DLD1 (cell line): ENCODE data around the gene AMER1.
"Not testable (repeated sequence)": the region's sequence is repeated elsewhere in the genome, so short reads cannot be mapped to it uniquely, and the experiment has no call there.

Experiments
- in situ Hi-C: cut with HindIII; loops from 2 replicates; pipeline ENCODE4 v1.10.0; 2017; ENCODE audit warnings: low sequenced_read_pairs

AMER1 gene

DNA sequence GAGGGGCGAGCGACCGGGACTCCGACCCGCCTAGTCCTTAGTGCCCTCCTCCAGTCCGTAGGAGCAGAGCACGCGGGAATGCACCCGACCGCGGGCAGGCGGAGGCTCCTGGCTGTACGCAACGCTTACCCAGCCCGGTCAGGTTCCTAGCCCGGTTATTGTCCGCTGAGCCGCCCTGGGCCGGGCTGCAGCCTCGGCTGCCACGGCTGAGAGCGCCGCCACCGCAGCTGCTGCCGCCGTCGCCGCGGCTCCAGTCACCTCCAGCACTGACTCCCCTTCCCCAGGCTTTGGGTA lies at the start of gene AMER1:
AMER1 (minus strand) TSS at position 268 of the 294 bp plus-strand sequence. CDS start 12,422 bp downstream, outside the sequence.
- in situ Hi-C loops, result no loop called here

DNA sequence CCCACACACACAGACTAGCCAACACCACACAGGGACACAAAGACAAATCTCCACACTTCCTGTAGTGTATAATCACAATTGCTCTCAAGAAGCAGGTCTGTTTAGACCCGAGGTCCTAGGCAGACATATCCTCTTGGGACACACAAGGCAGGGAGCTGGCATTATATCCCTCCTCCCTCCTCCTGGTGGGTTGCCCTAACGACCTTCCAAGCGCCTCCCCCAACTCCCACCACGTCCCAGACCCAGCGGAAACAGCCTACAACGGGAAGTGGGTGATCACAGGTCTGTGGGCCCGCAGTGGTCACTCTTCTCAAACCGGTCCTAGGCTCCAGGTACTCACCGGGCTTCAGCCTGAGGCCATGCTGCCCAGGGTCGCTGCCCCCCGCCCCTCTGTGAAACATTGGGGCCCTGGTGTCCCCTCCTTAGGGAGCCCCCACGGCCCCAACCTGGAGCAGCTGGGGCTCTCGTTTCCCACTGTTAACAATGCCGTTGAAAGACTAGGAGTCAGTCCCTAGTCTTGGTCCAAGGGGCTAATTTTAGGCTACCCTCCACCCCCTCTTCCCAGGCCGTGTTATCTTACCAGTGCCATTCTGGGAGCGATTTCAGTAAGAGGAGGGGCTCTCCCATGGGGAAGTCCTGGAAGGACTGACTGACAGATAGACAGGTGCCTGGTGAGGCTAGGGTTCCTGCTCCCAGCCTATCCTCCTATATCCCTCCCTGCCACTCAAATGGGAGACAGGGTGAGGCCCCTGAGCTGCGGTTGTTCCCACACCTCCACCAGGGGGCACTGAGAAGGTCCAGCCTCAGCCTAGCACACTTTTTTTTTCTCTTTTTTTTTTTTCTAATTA lies 24.8 kb upstream of the AMER1 start, which contains the start of gene ASB12:
ASB12 (minus strand) TSS at position 485 of the 848 bp plus-strand sequence. CDS start 4,957 bp downstream, outside the sequence.
- in situ Hi-C loops, result no loop called here

DNA sequence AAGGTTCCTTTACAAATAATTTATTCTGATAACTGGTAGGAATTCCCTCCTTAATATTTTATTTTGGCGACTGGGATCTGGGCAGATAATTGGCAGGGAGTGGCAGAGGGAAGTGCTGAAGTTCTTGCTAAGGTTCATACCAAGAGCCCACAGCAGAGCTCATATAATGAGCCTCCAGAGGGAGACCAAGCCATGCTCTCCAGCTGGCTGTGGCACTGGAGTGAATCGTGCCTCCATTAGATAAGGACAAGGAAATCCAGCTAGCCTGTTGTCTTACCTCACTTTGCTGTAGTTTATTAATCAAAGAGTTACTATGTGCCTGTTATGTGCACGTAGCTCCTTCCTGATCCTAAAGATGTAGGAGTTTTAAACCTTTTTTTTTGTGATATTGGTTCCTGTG lies 23.6 kb upstream of the AMER1 start:
- in situ Hi-C loops, result no loop called here

DNA sequence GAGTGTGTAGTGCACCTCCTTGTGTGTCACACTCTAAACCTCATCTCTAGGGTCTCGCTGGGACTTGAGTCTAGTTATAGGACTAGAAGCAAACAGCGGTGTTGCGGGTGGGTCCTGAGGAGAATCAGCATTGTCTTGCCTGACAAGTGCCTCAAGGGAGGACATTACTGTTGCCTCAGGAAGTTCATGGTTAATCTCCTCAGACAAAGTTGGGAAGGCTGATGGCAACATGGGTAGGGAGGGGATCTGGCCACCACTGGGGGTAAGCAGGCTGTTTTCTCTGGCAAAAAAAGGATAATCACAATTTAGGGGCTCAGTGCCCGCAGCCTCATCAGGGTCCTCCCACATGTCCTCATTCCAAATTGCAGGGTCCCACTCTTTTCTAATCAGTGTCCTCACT lies 12.5 kb upstream of the AMER1 start:
- in situ Hi-C loops, result no loop called here

DNA sequence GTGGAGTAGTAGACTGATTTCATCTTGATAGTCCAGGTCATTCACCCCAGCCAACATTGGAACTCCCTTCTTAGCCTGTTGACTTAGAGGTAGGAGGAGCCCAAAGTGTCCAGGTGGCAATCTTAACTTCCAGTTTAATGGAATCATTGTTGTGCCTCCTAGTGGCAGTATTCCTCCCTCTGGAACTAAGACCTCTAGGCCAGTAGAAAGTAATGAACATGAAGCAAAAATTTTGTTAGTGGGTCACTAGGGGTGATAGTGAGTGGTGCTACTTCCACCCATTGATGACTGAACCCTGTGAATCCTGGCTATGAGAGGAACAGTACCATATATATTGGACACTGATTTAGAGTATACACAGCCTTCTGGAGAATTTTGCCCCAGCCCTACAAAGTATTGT lies 8.5 kb upstream of the AMER1 start:
- in situ Hi-C loops, result not testable (repeated sequence)

DNA sequence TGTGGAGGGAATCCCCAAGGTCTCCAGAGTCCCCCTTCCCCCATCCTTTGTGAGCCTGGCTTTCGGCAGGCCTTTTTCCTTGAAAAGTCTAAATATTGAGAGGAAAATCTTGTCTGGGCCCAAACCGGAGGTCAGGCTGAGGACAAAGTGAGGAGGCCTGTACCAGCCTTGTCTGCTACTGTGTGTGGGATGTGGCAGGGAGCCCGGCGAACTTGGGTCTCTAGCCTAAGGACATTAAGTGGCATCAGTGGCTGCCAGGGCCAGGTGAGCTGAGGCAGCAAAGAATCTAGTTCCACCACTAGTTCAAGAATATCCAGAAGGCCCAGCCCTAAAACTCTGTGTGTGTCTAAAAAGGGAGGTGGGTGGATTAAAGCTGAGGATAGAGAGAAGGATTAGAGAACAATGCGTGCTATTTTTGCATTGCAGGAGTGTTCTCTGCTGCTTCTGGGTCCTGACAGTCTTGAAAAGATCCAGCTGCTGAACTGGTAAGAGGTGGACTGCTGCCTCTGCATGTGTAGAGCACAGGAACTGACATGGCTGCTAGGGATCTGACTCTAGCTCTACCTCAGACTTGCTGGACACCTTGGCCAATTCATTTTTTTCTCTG lies 1.2 kb upstream of the AMER1 start:
- in situ Hi-C loops, result no loop called here

DNA sequence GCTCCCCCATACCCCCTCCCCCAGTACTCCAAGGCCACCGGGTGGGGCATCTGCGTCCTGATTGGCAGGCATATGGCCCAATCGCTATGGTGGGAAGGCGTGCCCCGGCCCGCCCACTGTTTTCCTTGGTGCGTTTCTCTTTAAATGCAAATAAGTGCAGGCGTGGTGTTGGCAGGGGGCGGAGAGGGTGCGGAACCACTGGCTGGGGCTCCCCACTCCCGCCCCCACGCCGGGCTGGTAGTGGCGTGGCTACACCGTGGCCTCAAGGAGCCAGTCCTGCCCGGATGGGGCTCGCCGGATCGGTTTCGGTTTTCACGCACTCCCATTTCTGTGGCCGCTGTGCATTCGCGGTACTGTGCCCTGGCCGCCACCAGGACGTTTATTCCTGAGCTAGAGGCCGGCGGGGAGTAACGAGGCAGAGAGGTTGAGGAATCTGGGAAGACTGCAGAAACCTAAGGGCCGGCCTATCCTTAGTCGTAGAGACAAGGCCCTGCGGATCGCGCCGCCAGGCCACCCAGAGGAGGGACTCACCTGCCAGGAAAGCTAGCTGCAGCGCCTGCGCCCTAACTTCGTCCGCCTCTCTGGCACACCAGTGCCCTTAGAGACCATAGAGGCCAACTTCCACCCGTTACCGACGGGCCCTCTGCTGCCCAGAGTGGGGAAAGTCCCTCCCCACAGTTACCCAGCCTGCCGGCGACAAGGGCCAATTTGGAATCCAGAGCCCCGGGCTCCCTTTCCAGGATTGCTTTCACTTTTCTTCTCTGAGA lies 410 bp upstream of the AMER1 start:
- in situ Hi-C loops, result no loop called here

DNA sequence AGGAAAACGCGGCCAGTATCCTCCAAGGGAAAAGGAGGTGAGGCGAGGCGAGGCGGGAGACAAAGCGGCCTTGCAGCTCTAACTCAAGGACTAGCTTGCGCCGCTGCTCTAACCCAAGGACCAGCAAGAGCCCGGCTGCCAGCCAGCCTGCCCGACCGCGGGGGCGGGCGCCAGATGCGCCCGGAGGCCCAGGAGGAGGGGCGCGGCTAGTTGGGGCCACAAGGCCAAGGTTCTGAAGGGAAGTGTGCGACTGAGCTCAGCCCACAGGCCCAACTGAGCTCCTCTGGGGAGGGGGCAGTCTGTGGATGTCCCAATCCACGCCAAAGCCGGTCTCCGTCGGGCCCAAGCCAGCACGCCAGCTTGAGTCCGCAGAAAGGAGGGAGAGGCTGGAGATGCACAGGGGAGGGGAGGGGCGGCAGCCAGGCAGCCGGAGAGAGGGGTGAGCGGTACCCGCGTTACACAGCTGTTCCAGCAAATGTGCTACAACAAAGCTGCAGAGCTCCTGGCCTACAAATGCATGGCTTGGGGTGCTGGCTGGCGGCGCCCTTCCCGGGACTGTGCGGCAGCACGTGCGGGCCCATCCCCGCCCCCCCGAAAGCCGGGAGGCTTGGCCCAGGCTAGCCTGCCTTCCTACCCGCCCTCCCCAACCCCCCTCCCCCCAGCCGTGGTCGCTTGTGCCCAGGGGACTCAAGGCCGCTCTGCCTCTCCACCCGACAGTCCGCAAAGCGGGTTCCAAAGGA lies 637 bp downstream of the AMER1 start:
- in situ Hi-C loops, result no loop called here

DNA sequence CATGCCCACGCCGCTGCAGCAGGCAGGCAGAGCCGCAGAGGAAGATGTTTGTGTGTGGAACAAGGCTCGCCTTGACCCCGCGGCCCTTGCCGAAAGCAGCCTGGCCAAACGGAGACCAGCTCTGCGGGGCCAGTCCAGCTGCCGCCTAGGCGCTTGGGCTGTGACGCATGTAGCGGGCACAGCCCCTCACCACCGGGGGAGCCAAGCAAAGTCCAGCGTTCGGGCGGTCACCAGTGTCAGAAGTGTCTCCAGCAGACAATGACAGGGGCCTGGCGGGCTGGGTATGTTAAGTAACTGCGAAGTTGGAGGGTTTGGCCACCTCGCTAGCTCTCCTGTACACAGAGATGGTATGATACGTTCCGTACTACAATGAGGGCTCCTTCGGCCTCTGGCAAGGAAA lies 1.3 kb downstream of the AMER1 start:
- in situ Hi-C loops, result no loop called here

DNA sequence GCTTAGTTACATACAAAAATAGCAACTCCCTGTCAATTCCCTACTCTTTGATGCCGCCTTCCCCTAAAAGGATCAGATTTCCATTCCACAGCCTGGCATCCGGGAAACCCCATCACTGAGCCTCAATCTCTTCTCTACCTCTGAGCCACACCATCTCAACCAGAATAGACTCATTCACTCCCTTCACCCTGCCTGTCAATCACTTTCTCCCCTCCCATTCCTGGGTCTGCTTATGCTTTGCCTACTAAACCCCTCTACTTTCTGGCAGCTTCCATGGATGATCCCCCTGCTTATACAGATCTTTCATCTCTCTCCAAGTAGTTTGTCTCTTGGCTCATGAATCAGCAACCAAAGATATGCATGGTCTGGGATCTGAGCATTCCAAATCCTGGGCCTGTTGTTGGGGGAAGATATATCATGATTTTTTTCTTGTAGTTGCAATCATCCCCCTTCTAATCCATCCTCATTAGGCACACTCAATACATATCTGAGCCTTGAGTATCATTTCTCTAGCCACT lies 2.6 kb downstream of the AMER1 start:
- in situ Hi-C loops, result no loop called here

DNA sequence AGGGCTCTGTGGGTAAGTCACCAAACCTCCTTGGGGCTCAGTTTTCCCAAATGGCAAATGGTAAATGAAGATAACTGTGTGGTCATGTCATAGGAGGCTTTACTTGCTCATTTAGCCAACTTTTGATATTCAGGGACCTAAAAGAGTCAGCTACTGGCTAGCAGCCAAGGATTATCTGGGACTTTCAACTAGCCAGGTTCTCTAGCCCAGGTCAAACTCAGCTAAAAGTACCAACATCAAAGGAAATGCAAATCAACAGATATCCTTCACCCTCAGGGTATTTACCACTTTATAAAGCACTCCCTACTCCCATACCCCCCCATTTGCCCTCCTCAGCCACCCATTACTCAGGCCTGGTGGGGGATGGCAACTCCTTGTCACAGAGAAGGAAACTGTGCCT lies 7.5 kb downstream of the AMER1 start:
- in situ Hi-C loops, result no loop called here

DNA sequence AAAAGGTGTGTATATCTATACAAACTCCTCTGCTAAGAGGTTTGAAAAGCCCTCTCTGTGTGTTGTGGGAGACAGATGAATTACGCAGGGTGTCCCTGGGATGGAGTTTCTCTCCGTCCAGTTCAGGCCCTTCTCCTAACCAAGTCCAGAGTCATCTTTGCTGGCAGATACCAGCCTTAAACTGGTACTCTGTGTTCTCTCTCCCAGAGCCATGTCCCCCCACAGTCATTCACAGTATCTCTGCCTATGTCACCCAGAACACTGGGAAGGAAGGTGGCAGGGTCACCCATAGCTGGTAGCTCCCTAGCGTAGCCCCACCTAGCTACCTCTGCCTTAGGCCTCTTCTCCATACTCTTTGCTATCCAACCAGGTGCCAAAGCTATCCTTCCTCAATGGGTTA lies 8.9 kb downstream of the AMER1 start:
- in situ Hi-C loops, result no loop called here

DNA sequence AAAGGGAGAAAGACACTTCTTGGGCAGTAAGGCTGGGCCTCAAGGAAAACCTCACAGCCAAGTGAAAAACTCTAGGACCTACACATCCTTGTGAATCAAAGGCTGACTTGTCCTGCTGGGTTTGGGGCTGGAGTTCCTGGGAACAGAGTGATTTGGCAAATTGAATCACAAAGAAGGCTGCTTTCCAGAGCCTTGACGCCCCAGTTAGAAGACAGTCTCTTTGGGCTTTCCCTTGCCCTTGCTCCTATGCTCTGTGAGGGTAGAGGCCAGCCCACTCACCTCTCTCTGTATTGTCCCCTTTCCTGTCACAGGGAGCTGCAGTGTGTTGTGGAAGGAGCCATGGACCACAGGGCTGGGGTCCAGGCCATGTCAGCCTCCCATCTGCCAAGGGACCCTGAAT lies 9.6 kb downstream of the AMER1 start:
- in situ Hi-C loops, result no loop called here

DNA sequence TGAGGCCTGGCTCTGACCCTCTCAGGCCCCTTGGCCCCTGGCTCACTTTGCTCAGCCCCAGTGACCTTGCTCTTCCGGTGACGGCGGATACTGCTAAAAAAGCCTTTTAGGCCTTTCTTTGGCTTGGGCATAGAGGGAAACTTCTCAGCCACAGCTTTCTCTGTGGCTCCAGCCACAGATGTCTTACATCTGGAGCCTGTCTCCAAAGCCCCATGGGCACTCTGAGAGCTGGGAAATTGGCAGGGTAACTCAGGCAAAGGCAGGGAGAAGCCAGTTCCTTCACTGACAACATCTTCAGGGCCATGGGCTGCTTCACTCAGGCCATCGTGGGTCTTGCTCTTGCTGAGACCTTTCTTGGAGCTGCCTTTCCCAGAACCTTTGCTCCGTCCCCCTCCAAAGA lies 12.8 kb downstream of the AMER1 start:
- in situ Hi-C loops, result no loop called here

DNA sequence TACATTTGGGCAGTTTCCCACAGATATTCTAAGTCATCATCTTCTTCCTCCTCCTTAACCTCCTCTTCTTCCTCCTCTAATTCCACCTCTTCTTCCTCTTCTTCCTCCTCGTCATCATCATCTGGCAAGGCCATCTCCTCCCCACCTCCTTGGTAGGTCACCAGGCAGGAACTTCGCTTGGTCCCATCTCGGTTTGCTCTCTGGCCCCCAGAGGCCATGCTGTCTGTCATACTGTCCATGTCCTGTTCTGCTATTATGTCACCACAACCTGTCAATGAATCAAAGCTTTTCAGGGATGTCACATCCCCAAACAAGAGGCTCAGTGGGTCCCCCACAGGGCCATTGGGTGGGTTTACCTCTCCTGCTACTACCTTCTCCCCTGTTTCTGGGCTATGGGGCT lies 13.5 kb downstream of the AMER1 start:
- in situ Hi-C loops, result no loop called here

DNA sequence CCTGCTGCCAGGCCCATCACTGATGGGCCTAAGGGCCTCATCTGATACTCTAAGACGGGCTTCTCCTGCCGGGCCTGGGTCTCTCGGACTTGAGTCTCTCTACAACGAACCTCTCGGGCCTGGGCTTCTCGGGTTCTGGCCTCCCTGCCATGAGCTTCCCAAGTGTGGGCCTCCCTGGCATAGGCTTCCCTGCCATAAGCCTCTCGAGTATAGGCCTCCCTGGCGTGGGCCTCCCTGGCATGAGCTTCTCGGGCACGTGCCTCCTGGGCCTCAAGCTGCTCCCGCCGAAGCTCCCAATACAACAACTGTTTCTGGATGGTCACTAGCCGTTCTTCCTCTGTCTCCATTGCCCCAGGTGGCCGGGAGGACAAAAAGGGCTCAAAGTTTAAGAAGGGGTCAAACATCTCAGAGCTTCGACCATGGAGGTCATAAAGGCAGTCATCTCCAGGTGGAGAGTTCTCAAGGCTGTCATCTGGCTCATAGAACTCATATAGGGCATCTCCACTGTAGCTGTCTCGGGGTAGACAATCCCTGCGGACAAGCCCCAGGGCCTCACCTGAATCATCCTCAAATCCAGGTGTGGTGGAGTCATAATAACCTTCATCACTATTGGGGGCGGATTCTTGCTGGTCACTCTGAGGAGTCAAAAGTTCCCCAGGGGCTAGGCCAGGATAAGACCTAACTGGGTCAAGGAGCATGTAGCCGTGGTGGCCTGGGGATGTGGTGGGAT lies 14.1 kb downstream of the AMER1 start:
- in situ Hi-C loops, result no loop called here

DNA sequence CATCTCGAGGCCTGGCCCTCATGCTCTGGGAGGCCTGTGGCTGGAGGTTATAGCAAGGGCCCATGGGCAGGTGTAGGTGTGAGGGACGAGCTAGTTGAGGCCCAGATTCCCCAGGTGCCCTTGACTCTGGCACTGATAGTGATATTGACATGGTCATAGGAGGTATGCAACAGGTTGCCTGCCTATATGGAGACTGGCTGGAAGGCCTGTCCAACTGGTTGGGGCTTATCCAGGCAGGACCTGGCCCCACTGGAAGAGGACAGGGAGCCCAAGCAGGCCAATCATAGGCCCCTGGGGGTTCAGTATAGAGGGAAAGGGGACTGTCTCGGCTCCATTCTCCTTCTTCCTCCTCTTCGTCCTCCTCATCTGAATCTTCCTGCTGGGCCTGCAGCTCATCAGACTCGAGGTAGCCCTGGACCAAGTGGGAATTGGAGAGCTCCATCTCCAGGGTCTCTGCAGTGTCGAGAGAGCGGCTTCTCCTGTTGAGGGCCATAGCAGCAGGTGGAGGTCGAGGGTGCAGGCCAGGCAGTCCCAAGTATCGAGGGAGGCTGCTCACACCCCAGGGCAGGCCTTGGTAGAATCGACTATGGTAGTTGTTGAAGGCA lies 15.3 kb downstream of the AMER1 start:
- in situ Hi-C loops, result no loop called here

DNA sequence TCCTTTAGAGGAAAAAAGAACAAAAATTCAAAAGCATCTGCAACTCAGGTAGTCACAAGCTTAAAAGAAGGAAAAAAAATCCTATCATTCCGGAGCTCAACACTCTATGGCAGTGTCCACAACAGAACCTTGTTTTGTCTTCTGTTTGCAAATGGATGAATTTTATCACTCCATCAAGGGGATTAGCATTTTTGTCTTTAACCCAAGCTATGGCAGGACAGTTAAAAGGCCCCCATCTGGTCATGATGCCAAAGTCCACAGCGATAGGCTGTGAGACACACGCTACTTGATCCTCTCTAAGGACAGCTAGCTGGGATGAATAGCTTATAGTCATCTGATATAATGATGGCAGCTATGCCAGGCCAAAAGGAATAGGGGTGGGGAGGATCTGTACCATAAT lies 16.6 kb downstream of the AMER1 start:
- in situ Hi-C loops, result no loop called here

DNA sequence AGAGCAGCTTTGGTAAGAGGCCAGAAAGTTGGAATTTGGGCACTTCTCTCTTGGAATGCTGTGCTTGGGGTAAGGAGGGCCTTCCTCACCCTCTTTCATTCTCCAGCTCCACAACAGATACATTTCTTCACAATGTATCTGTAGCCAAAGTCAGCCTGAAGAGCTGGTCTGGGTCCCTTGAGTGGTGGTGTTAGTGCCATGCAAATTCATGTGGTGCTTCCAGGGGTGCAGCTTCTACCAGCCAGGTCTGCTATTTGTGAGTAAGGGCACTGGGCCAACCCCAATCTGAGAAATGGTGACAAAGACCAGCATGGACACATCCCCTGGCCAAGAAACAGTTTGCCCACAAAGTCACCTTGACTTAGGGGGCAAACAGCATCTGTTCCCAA lies 17.8 kb downstream of the AMER1 start:
- in situ Hi-C loops, result no loop called here
